Measurements from ENCODE around the gene CCDC184.
"Not testable (repeated sequence)": the region's sequence is repeated elsewhere in the genome, so short reads cannot be mapped to it uniquely, and the experiment has no call there.

CCDC184 gene

DNA sequence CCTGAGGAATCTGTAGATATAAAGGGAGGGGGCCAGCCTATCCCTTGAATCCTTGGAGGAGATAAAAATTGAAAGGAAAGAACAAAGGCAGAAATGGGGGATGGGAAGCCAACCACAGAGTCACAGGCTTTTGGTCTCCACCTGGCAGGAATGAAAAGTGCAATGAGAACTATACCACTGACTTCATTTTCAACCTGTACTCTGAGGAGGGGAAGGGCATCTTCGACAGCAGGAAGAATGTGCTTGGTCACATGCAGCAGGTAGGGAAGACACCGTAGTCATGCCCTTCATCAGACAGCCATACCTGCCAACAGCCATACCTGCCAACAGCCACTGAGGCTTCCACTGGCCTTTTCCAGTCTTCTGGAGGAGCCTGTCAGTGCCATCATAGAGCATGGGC, 39.5 kb upstream of the CCDC184 start:
- H3K79me2 ChIP-seq (ENCODE audit: low read length) = no peaks in the 10 kb centered on the region
- no peak overlapping the region for H3K9ac ChIP-seq (ENCODE audit: low read length)
- no peaks in the 10 kb centered on the region for H3K4me1 ChIP-seq (ENCODE audit: low read length)
- no peak for TF ChIP-seq EZH2phosphoT487 (IDR thresholded peaks at IDR 0.05; ENCODE audit: low read depth)
- TF ChIP-seq, protein P1, sequence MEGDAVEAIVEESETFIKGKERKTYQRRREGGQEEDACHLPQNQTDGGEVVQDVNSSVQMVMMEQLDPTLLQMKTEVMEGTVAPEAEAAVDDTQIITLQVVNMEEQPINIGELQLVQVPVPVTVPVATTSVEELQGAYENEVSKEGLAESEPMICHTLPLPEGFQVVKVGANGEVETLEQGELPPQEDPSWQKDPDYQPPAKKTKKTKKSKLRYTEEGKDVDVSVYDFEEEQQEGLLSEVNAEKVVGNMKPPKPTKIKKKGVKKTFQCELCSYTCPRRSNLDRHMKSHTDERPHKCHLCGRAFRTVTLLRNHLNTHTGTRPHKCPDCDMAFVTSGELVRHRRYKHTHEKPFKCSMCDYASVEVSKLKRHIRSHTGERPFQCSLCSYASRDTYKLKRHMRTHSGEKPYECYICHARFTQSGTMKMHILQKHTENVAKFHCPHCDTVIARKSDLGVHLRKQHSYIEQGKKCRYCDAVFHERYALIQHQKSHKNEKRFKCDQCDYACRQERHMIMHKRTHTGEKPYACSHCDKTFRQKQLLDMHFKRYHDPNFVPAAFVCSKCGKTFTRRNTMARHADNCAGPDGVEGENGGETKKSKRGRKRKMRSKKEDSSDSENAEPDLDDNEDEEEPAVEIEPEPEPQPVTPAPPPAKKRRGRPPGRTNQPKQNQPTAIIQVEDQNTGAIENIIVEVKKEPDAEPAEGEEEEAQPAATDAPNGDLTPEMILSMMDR (IDR thresholded peaks at IDR 0.05; ENCODE audit: low read depth, low read length) = no peak
- no peak overlapping the region for H3K27ac ChIP-seq (ENCODE audit: low read length)
- no peaks in the 10 kb centered on the region for H3K27me3 ChIP-seq (ENCODE audit: low read depth, low read length)
- H3K4me3 ChIP-seq (ENCODE audit: low read length) = no peak overlapping the region
- no peak overlapping the region for H3K4me2 ChIP-seq (ENCODE audit: low read length)
- no peaks in the 10 kb centered on the region for H4K20me1 ChIP-seq (ENCODE audit: insufficient read depth, low read length)
- no peaks in the 10 kb centered on the region for H3K9me3 ChIP-seq (ENCODE audit: insufficient read depth, low read length)
- H3K36me3 ChIP-seq (replicated peaks; ENCODE audit: low read depth, low read length) = peaks cover 70% of the 10 kb centered on the region
- H2AFZ ChIP-seq (ENCODE audit: low read depth, low read length) = no peak overlapping the region

DNA sequence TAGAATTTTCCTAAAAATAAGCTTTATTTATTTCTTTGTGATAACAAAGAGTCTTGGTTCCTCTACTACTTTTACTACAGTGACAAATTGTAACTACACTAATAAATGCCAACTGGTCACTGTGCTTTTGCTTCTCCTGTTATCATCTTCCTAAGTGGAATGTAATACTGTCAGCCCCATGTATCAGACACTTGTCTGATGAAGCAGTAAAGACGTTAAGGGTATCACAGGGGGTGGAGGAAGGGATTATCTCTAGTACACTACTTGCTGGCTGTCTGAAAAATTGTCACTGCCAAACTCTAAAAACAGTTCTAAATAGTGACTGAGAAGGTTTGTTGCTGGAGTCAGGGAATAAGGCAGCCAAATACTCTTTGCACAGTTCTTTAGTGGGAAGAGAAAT, 37.5 kb upstream of the CCDC184 start:
- TF ChIP-seq EZH2phosphoT487 (IDR thresholded peaks at IDR 0.05; ENCODE audit: low read depth) = no peak
- H4K20me1 ChIP-seq (ENCODE audit: insufficient read depth, low read length) = no peaks in the 10 kb centered on the region
- no peak overlapping the region for H3K4me3 ChIP-seq (ENCODE audit: low read length)
- H3K36me3 ChIP-seq (replicated peaks; ENCODE audit: low read depth, low read length) = peaks cover 77% of the 10 kb centered on the region
- no peak overlapping the region for H3K27ac ChIP-seq (ENCODE audit: low read length)
- no peaks in the 10 kb centered on the region for H3K27me3 ChIP-seq (ENCODE audit: low read depth, low read length)
- no peak overlapping the region for H3K9ac ChIP-seq (ENCODE audit: low read length)
- no peak overlapping the region for H3K4me2 ChIP-seq (ENCODE audit: low read length)
- H3K9me3 ChIP-seq (ENCODE audit: insufficient read depth, low read length) = no peaks in the 10 kb centered on the region
- H2AFZ ChIP-seq (ENCODE audit: low read depth, low read length) = no peak overlapping the region
- H3K79me2 ChIP-seq (ENCODE audit: low read length) = no peaks in the 10 kb centered on the region
- H3K4me1 ChIP-seq (ENCODE audit: low read length) = peaks cover 1% of the 10 kb centered on the region

DNA sequence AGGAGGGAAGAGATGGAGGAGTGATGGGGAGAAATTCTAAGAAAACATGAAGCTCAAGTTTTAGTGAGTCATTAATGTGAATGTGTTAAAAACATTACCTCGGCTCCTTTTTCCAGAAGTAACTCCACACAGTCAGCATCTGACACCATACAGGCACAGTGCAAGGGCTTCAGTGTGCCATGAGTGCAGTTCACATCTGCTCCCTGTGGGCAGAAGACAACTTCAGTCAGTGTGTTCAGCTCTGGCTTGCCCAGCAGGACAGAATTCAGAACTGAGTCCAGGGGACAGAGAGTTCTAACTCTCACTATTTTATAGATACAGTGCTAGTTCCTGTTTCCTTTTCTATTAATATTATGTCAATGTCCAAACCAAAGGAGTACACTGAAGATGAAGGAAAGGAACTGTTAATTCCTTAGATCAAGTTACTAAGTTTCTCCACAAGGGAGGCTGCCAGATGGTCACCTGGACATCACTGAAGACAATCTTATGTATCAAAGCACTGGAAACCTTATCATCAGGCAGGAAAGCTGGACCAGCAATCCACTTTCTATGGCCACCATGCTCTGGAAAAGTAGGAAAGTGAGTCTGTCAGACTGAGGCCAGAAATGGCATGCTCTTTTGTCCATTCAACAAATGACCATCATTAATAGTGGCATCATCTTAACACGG, 32.2 kb upstream of the CCDC184 start:
- Histone ChIP-seq H3K4me3 (ENCODE audit: low read length) (peak overlapping the region; percentile 2; the same call in 1 of the 2 replicates), H3K27me3 (ENCODE audit: low read depth, low read length) (no peaks in the 10 kb centered on the region), H3K36me3 (replicated peaks; ENCODE audit: low read depth, low read length) (peaks cover 46% of the 10 kb centered on the region), H3K9ac (ENCODE audit: low read length) (no peak overlapping the region), H4K20me1 (ENCODE audit: insufficient read depth, low read length) (no peaks in the 10 kb centered on the region), H3K9me3 (ENCODE audit: insufficient read depth, low read length) (no peaks in the 10 kb centered on the region), H3K4me2 (ENCODE audit: low read length) (peak overlapping the region; percentile 35), H3K27ac (ENCODE audit: low read length) (peak overlapping the region; percentile 73; the same call in 1 of the 2 replicates), H3K79me2 (ENCODE audit: low read length) (peaks cover 2% of the 10 kb centered on the region), H2AFZ (ENCODE audit: low read depth, low read length) (no peak overlapping the region), H3K4me1 (ENCODE audit: low read length) (peaks cover 26% of the 10 kb centered on the region)
- no peak for TF ChIP-seq EZH2phosphoT487 (IDR thresholded peaks at IDR 0.05; ENCODE audit: low read depth)
- TF ChIP-seq, protein P1 (IDR thresholded peaks at IDR 0.05; ENCODE audit: low read depth, low read length) = no peak

DNA sequence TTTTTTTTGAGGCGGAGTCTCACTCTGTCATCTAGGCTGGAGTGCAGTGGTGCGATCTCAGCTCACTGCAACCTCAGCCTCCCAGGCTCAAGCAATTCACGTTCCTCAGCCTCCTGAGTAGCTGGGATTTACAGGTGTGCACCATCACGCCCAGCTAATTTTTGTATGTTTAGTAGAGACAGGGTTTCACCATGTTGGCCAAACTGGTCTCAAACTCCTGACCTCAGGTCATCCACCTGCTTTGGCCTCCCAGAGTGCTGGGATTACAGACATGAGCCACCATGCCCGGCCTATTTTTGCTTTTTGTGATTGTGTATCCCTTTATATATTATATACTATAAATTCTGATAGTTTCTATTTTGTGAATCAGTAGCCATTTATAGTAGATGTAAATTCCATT, 27.7 kb upstream of the CCDC184 start:
- peaks cover 32% of the 10 kb centered on the region for H3K4me1 ChIP-seq (ENCODE audit: low read length)
- H2AFZ ChIP-seq (ENCODE audit: low read depth, low read length); H4K20me1 ChIP-seq (ENCODE audit: insufficient read depth, low read length); H3K9ac ChIP-seq (ENCODE audit: low read length); H3K9me3 ChIP-seq (ENCODE audit: insufficient read depth, low read length); H3K4me3 ChIP-seq (ENCODE audit: low read length); H3K4me2 ChIP-seq (ENCODE audit: low read length); H3K27me3 ChIP-seq (ENCODE audit: low read depth, low read length); H3K27ac ChIP-seq (ENCODE audit: low read length): not testable (repeated sequence)
- peaks cover 16% of the 10 kb centered on the region for H3K36me3 ChIP-seq (replicated peaks; ENCODE audit: low read depth, low read length)
- H3K79me2 ChIP-seq (ENCODE audit: low read length) = peaks cover 13% of the 10 kb centered on the region

DNA sequence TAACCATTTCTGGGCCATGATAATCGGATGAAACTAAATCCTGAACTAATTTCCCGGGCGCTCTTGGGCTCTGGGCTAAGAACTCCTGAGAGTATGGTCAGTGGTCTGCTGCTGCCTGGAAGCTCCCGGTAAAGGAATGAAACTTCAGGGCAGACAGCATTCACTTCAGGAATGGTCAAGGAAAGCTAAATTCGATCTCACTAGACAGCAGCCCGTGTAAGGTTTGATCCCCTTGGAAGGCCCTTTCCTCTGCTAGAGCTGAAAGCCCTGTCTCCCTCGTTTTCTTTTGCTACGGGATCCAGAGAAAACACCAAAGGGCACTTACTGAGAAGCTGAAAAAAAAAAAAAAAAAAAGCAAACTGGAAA, 26.8 kb upstream of the CCDC184 start:
- Histone ChIP-seq H3K9ac (ENCODE audit: low read length) (peak overlapping the region; percentile 80), H4K20me1 (ENCODE audit: insufficient read depth, low read length) (no peaks in the 10 kb centered on the region), H3K36me3 (replicated peaks; ENCODE audit: low read depth, low read length) (peaks cover 7% of the 10 kb centered on the region), H3K4me1 (ENCODE audit: low read length) (peaks cover 24% of the 10 kb centered on the region), H2AFZ (ENCODE audit: low read depth, low read length) (no peak overlapping the region; the same call in 1 of the 2 replicates), H3K4me3 (ENCODE audit: low read length) (peak overlapping the region; percentile 96), H3K9me3 (ENCODE audit: insufficient read depth, low read length) (no peaks in the 10 kb centered on the region), H3K27me3 (ENCODE audit: low read depth, low read length) (no peaks in the 10 kb centered on the region), H3K27ac (ENCODE audit: low read length) (no peak overlapping the region; the same call in 1 of the 2 replicates), H3K4me2 (ENCODE audit: low read length) (peak overlapping the region; percentile 85), H3K79me2 (ENCODE audit: low read length) (peaks cover 13% of the 10 kb centered on the region)
- no peak for TF ChIP-seq EZH2phosphoT487 (IDR thresholded peaks at IDR 0.05; ENCODE audit: low read depth)
- TF ChIP-seq, protein P1 (IDR thresholded peaks at IDR 0.05; ENCODE audit: low read depth, low read length) = no peak
